ENCODE data around the gene TMEM178B. TPM values are rescaled to one million over a fixed set of nuclear protein-coding genes. Genes with fewer than 3 reads are reported as not detected.
A peak's percentile ranks its signal among the peaks of the same experiment; 100 is the strongest.

Gene TMEM178B
- total RNA-seq, 4 donors from 2014 or later = 7.7 to 49.9 (median 25.9) TPM

DNA sequence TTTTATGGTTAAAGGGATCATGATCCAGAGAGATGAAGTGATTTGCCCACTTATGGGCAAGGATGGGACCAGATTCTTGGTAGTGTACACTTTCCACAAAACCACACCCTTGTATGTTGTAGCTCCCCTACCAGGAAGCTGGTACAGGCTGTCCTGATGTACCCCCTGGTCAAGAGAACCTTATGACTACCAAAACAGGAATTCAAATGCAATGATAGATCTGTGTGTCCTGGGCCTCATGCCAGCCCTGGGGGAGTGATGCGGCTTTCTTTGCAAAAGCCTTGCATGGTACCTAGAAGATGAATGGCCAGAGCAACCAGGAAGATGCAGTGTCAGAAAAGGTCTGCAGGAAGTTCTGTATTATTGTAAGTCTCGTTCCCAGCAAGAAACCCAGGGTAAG, 382.4 kb downstream of the TMEM178B start:
- Histone ChIP-seq H3K27ac (no peak overlapping the region), H3K36me3 (no peaks in the 10 kb centered on the region), H3K4me1 (no peaks in the 10 kb centered on the region), H3K4me3 (replicated peaks in 1 of 3) (no peak overlapping the region), H3K9me3 (no peaks in the 10 kb centered on the region), H3K27me3 (no peaks in the 10 kb centered on the region)
- DNase-seq = no peak
- no peak for TF ChIP-seq POLR2A (IDR thresholded peaks at IDR 0.05)
- TF ChIP-seq, protein P1, sequence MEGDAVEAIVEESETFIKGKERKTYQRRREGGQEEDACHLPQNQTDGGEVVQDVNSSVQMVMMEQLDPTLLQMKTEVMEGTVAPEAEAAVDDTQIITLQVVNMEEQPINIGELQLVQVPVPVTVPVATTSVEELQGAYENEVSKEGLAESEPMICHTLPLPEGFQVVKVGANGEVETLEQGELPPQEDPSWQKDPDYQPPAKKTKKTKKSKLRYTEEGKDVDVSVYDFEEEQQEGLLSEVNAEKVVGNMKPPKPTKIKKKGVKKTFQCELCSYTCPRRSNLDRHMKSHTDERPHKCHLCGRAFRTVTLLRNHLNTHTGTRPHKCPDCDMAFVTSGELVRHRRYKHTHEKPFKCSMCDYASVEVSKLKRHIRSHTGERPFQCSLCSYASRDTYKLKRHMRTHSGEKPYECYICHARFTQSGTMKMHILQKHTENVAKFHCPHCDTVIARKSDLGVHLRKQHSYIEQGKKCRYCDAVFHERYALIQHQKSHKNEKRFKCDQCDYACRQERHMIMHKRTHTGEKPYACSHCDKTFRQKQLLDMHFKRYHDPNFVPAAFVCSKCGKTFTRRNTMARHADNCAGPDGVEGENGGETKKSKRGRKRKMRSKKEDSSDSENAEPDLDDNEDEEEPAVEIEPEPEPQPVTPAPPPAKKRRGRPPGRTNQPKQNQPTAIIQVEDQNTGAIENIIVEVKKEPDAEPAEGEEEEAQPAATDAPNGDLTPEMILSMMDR (IDR thresholded peaks at IDR 0.05) = no peak
- intact Hi-C loops (cut with DNase I) = no loop called here
- WGBS, 2 donors = 82 to 88% methylated on average over 2 of the region's 2 CpGs

DNA sequence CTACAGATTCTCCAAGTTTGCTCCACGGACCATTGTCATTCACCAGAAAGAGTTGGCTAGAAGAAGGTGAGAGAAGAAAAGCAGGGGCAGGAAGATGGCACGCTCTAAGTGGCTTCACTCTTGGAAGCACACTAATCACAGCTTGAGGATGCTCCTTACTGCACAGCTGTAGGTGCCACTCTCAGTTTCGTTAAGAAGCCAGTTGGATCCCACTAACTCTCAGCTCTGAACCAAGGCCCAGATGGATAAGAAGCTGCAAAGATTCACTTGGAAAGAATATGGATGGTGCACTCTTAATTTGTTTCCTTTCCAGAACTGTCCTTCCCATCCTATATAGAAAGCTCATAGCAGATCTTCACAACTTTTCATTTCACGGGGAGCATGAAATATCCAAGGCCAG, 382.8 kb downstream of the TMEM178B start:
- no peak for DNase-seq
- H3K36me3 ChIP-seq = no peaks in the 10 kb centered on the region

DNA sequence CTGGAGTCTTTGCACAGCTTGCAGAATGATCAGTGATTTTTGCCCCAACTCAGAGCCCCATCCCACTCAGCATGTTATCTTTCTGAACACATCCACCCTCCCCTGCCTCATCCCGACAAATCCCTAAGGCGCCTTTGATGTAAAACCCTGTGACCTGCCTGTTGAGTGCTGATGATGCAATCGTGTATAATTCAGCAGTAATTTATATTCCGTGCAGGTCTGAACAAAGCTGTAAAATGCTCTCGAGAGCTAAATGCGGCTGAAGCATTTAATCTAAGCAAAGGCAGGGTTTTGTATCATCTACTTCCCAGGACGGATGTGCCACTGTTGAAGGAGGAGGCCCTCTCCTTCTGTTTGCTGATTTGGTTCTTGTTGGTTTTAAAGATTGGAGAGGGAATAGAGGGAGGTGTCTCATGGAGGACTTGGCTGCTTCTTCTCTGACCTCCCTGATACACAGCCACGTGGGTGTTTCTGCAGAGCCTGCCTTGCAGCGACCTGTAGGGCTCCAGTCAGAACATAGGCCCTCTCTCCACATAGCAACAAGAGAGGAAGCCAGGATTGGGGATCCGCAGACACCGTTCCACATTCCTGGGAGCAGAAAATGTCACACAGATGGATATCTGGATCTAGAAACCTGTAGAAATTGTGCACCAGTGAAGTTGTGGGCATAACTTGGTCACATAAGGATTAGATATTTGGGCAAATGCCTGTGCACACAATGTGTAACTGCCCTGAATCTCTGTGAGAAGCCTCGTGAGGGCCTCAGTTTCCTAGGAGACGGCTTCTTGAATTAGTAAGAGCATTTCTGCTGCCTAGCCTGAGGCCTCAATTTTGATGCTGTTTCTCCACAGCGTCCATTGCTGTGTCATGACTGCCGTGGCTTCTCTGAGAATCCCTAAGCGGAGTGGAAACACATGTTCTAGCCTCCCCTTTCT, 387.2 kb downstream of the TMEM178B start:
- H3K4me1 ChIP-seq = no peaks in the 10 kb centered on the region
- H3K27ac ChIP-seq = no peak overlapping the region
- no peaks in the 10 kb centered on the region for H3K27me3 ChIP-seq
- no peak overlapping the region for H3K4me3 ChIP-seq (replicated peaks in 1 of 3)
- intact Hi-C loops (cut with DNase I) = no loop called here
- 72 to 77% methylated on average over 16 of the region's 16 CpGs for whole genome bisulfite sequencing, 2 donors
- H3K36me3 ChIP-seq = no peaks in the 10 kb centered on the region
- no peaks in the 10 kb centered on the region for H3K9me3 ChIP-seq
- DNase-seq = no peak
- TF ChIP-seq, protein P1 (IDR thresholded peaks at IDR 0.05) = no peak
- TF ChIP-seq POLR2A (IDR thresholded peaks at IDR 0.05) = no peak

More for the DNA sequence above, 382.8 kb downstream of the TMEM178B start:
- intact Hi-C loops (cut with DNase I) = no loop called here
- no peak for TF ChIP-seq POLR2A (IDR thresholded peaks at IDR 0.05)
- TF ChIP-seq, protein P1 (IDR thresholded peaks at IDR 0.05) = no peak
- no peaks in the 10 kb centered on the region for H3K4me1 ChIP-seq
- no peak overlapping the region for H3K27ac ChIP-seq
- 80 to 94% methylated on average over 4 of the region's 4 CpGs for WGBS, 2 donors
- H3K4me3 ChIP-seq (replicated peaks in 1 of 3) = no peak overlapping the region
- no peaks in the 10 kb centered on the region for H3K27me3 ChIP-seq
- no peaks in the 10 kb centered on the region for H3K9me3 ChIP-seq

DNA sequence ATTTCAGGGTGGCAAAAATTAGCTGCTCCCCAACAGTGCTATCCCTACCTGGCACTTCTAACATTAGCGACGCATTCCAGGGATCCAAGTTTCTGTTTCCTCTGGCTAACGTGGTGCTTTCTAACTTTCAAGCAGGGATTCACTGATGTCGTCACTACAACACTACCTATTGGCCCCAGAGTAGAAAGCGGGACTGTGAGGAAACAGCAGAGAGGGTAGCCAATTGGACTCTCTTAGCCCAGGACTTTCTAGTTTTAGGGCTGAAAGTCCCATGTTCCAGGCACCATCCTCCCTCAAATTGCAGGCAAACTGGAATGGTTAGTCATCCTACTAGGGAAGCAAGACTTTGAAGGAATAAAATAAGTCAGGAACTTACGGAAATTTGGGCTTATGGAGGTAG, 388.1 kb downstream of the TMEM178B start:
- H3K4me1 ChIP-seq = no peaks in the 10 kb centered on the region
- WGBS, 2 donors = 87 to 94% methylated on average over 6 of the region's 6 CpGs
- H3K9me3 ChIP-seq = no peaks in the 10 kb centered on the region
- no peak overlapping the region for H3K27ac ChIP-seq
- TF ChIP-seq POLR2A (IDR thresholded peaks at IDR 0.05) = no peak
- TF ChIP-seq, protein P1 (IDR thresholded peaks at IDR 0.05) = no peak
- H3K36me3 ChIP-seq = no peaks in the 10 kb centered on the region
- H3K4me3 ChIP-seq (replicated peaks in 1 of 3) = no peak overlapping the region
- intact Hi-C loops (cut with DNase I) = no loop called here
- DNase-seq = no peak
- H3K27me3 ChIP-seq = no peaks in the 10 kb centered on the region

DNA sequence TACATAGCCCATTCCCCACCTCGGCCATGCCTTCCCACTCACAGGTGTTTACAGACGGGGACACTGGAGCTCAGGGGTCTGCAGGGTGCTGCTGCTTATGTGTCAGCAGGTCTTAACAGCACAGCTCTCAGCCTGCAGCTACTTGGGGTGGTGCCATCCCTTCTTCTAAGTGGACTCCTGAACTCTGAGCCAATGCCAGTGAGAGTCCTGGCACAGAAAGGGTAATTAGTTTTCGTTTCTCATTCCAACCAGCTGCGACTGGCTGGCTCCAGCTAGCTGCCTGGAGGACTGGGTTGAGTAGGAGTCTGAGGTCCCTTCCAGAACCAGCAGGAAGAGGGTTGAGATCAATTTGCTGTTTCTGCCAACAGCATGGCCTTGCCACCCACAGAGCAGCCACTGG, 389.1 kb downstream of the TMEM178B start:
- peak; percentile 24 to 34 for DNase-seq

More for the DNA sequence above, 389.1 kb downstream of the TMEM178B start:
- Histone ChIP-seq H3K36me3 (no peaks in the 10 kb centered on the region), H3K27me3 (no peaks in the 10 kb centered on the region), H3K4me3 (replicated peaks in 1 of 3) (no peak overlapping the region), H3K9me3 (no peaks in the 10 kb centered on the region), H3K27ac (no peak overlapping the region), H3K4me1 (no peaks in the 10 kb centered on the region)
- TF ChIP-seq, protein P1 (IDR thresholded peaks at IDR 0.05) = no peak
- TF ChIP-seq POLR2A (IDR thresholded peaks at IDR 0.05) = no peak
- 45 to 47% methylated on average over 4 of the region's 4 CpGs for WGBS, 2 donors
- intact Hi-C loops (cut with DNase I) = no loop called here

Data from thyroid gland (tissue), 4 donors.